H1 (cell line): ENCODE results near the gene CCDC71L. TPM values are rescaled to one million over a fixed set of nuclear protein-coding genes. Genes with fewer than 3 reads are reported as not detected.

Experiments
- CHD7 ChIP-seq: fragments of 300-600 bp; sonication (generic); IDR thresholded peaks from 2 replicates; pipeline ENCODE4 v1.7.1; 2012; ENCODE audit warnings: low read length, moderate library complexity, mild to moderate bottlenecking, inconsistent platforms; ENCODE audit not compliant: insufficient replicate concordance
- EZH2 ChIP-seq: fragments of 200-600 bp; sonication (generic); IDR thresholded peaks from 2 replicates; pipeline ENCODE4 v1.7.1; 2012; ENCODE audit warnings: low read depth, mild to moderate bottlenecking, moderate library complexity, low read length, inconsistent platforms; ENCODE audit not compliant: severe bottlenecking
- GTF2F1 ChIP-seq: IDR thresholded peaks from 2 replicates; pipeline ENCODE4 v1.6.1; 2012; ENCODE audit warnings: low read depth, low read length, improper control_type of control experiment, borderline replicate concordance
- JUN ChIP-seq: IDR thresholded peaks from 2 replicates; pipeline ENCODE4 v1.6.1; 2011; ENCODE audit warnings: low read depth, mild to moderate bottlenecking, improper control_type of control experiment, low read length
- POLR2A ChIP-seq, 2 experiments: IDR thresholded peaks; 1 replicate in 1 of 2; 2 replicates in 1 of 2; pipeline ENCODE4 v1.6.1; 2011; ENCODE audit warnings: low read depth in 2 of 2, low read length in 2 of 2, mild to moderate bottlenecking in 2 of 2; ENCODE audit errors: control extremely low read depth in 1 of 2
- RBBP5 ChIP-seq: IDR thresholded peaks from 2 replicates; pipeline ENCODE4 v1.7.1; 2012; ENCODE audit warnings: low read depth, mild to moderate bottlenecking, inconsistent platforms, low read length, moderate library complexity, borderline replicate concordance
- RXRA ChIP-seq: IDR thresholded peaks from 2 replicates; pipeline ENCODE4 v1.6.1; 2011; ENCODE audit warnings: low read depth, mild to moderate bottlenecking, low read length, moderate library complexity; ENCODE audit not compliant: insufficient read depth
- SP2 ChIP-seq: IDR thresholded peaks from 2 replicates; pipeline ENCODE4 v1.6.1; 2012; ENCODE audit warnings: mild to moderate bottlenecking, low read length, inconsistent platforms
- polyA plus RNA-seq, 7 experiments: library from polyadenylated mRNA; depleted of rRNA in 3 of 7; stranded (reverse) in 5 of 7; unstranded in 2 of 7; fragments of >200 nt in 5 of 7; fragments of 200-250 nt in 2 of 7; gene quantifications; 1 replicate in 5 of 7; 2 replicates in 1 of 7; 4 replicates in 1 of 7; pipeline versions ENCODE4 v1.2.1 to v1.2.3, GENCODE V29; 2011 to 2013; ENCODE audit warnings: missing spikeins in 2 of 7, mixed read lengths in 2 of 7
- total RNA-seq: library from RNA; stranded (reverse); fragmentation: NEBNext Ultra II Directional; extraction: Animal tissue kit (Norgen Biotek cat#: 25700); gene quantifications from 2 replicates; pipeline ENCODE4 v1.2.1, GENCODE V29; 2021
- TF ChIP-seq, protein P1 (sequence below): IDR thresholded peaks from 2 replicates; pipeline ENCODE4 v1.6.1; 2012; ENCODE audit warnings: inconsistent platforms

Gene CCDC71L
- total and polyA plus RNA-seq, 2 of the 8 experiments (the other 6 are each of a cell fraction or from before 2014, with no cell fraction given): 12.5 to 16.7 TPM

DNA sequence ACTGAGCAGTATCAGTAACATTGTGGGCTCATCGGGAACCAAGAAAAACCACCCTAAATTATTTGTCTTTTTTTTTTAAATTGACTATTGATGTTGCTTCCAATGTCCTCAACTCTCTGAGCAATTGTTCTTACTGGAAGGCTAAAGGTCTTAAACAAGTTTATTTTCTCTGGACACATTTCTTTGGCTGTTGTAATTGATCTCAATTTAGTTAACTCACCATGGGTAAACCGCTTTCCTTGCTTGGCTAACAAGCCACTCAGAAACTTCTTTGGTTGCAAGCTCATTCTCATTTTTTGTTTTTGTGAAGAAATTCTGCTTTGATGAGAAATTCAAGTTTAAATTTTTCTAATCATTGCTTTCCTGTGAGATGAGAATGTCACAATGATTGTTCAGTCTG lies 25.5 kb downstream of the CCDC71L start (continued):
- TF ChIP-seq CHD7 (no peak), JUN (no peak), RBBP5 (no peak), EZH2 (no peak), GTF2F1 (no peak), SP2 (no peak), RXRA (no peak), POLR2A (IDR thresholded peaks at IDR 0.05; ENCODE audit: control extremely low read depth in 1 of 2, low read depth in 2 of 2, low read length in 2 of 2) (no peak)
- TF ChIP-seq, protein P1, sequence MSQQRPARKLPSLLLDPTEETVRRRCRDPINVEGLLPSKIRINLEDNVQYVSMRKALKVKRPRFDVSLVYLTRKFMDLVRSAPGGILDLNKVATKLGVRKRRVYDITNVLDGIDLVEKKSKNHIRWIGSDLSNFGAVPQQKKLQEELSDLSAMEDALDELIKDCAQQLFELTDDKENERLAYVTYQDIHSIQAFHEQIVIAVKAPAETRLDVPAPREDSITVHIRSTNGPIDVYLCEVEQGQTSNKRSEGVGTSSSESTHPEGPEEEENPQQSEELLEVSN: no peak
